LNCaP clone FGC (cell line): Measurements from ENCODE around the gene FCRLA.
A peak's percentile ranks its signal among the peaks of the same experiment; 100 is the strongest.

Experiments
- DNase-seq: peaks from one replicate; pipeline ENCODE4 v3.0.0-alpha.2; 2011; ENCODE audit warnings: low read depth
- H3K4me3 ChIP-seq: 2 replicates; pipeline ENCODE4 v1.5.1; 2011; ENCODE audit warnings: mild to moderate bottlenecking, low read depth, low read length, control low read depth
- CTCF ChIP-seq: IDR thresholded peaks from 2 replicates; pipeline ENCODE4 v1.5.1; 2012; ENCODE audit warnings: mild to moderate bottlenecking; ENCODE audit not compliant: control insufficient read depth, insufficient read depth; ENCODE audit errors: extremely low read depth

The FCRLA gene

DNA sequence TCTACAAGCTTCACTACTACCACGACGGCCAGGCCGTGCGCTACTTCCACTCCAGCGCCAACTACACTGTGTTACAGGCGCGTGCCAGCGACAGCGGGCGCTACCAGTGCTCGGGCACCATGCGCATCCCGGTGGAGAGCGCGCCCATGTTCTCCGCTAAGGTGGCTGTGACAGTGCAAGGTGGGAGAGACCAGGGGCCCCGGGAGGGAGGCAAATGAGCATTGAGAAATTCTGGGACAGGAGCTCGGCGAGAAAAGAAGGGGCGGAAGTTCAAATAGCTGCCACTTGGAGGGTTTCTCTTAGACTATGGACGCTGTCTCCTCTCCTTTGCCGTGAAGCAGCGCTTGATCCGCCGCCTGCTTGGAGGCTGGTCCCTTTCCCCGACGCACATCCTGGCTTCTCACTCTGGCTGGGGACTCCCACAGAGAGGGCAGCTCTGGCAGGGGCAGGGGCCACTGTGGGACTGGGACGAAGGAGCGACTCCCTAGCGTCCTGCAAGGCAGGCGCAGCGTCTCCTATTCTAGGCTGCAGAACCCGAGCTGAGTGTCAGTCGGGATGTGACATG is 19.0 kb downstream of the FCRLA start:
- peak overlapping the region; percentile 64 for H3K4me3 ChIP-seq
- TF ChIP-seq CTCF: no peak
- DNase-seq: no peak

DNA sequence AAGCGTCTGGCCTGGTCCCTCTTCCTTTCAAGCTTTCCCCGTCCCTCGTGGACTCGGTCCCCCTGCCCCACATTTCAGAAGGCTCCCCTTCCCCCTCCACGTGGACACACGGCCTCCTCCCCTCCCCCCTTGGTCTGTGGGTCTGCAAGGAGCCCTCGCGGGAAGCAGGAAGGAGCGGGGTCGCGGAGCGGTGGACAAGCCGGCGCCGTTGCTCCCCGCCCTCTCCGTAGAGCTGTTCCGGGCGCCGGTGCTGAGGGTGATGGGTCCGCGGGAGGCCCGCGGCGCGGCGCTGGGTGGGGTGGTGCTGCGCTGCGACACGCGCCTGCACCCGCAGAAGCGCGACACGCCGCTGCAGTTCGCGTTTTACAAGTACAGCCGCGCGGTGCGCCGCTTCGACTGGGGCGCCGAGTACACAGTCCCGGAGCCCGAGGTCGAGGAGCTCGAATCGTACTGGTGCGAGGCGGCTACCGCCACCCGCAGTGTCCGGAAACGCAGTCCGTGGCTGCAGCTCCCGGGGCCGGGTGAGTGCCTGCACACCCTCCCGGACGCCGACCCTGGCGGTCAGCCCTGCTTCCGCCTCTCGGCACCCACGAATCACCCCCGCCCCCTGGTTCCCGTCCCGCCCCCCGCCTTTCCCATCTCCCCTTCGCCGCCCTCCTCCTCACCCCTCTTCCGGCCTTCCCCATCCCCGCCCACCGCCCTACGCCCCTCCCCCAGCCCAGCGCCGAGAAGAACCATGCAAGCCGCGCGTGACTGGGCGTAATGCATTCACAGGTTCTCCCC is 19.6 kb downstream of the FCRLA start:
- no peak for TF ChIP-seq CTCF

DNA sequence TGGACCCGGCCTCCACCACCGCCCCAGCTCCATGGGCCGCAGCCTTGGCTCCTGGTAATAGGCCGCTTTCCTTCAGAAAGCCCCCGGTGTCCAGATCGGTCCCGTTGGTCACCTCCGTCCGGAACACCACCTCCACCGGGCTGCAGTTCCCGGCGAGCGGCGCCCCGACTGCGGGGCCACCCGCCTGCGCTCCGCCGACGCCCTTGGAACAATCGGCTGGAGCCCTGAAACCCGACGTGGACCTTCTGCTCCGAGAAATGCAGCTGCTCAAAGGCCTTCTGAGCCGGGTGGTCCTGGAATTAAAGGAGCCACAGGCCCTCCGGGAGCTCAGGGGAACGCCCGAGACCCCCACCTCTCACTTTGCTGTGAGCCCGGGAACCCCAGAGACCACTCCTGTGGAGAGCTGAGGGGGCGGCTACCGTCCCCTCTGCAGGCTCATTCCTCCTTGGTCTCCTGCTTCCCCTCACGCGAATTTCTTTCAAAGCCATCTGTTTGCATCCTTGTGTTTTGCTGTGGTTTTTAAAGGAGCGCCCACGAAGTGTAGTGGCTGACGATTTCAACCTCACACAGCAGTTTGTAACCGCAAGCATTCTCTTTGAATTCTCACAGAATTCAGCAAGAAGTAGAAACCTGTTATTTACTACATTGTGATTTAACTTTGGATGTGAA is 20.4 kb downstream of the FCRLA start:
- TF ChIP-seq CTCF: no peak
- DNase-seq: no peak
- H3K4me3 ChIP-seq: peak overlapping the region; percentile 64

More for the DNA sequence above, 19.6 kb downstream of the FCRLA start:
- H3K4me3 ChIP-seq: peak overlapping the region; percentile 64
- DNase-seq: no peak

DNA sequence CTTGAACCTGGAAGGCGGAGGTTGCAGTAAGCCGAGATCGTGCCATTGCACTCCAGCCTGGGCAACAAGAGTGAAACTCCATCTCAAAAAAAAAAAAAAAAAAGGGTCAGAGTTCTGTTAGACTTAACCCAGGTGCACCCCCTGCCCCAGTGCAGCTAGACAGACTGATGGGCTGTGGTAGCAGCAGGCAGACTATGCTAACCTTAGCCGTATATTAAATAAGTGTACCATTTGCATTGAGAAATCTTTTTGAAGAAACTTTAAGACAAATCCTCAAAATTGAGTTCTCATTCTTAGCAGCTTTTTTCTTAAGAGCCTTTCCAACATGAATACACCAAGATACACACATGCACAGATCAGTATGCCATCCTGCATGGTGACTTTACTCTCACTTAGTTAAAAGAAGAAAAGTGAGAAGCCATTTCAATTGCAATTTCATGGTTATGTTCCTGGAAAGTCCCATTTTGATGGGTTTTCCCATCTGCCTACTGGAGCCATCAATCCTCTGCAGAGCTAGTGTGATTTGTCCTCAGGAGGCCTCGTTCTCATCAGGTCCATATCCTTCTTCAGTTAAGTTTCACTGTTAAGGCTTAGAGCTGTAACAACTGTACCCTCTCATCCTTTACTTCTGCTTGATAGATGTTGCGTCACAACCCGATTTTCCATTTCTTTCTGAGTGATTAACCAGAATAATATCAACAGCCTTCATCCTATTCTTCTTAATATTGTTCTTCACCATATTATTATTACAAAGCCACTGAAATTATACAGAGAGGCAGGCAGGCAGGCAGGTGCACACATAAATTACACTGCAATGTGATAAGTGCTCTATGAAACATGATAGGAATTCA is 21.6 kb downstream of the FCRLA start:
- no peak for TF ChIP-seq CTCF
- no peak for DNase-seq
- no peak overlapping the region for H3K4me3 ChIP-seq

GRCh38 chr1:161730050-161730564 is 23.1 kb downstream of the FCRLA start:
- TF ChIP-seq CTCF: no peak
- DNase-seq: no peak
- no peak overlapping the region for H3K4me3 ChIP-seq

DNA sequence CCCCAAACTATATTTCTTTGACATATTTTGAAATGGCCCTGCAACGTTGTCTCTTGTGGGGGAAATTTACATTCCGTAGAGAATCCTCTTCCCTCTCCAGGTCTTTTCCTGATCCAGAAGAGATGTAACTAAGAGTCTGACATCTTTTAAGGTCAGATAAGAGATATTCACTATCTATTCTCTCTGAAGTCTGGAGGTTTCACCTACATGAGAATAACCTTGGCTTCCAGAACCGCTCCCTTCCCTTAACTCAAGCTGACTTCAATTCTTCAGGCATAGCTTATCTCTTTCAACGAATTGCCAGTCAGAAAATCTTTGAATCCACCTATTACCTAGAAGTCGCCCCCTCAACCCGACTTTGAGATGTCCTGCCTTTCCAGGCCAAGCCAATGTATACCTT is 24.2 kb downstream of the FCRLA start:
- H3K4me3 ChIP-seq: no peak overlapping the region
- no peak for DNase-seq
- TF ChIP-seq CTCF: no peak
